ENCODE measurements around the gene ABCC8.

The ABCC8 gene

GRCh38 chr11:17471501-17471900 is 5.1 kb downstream of the ABCC8 start:
- no peak for DNase-seq (ENCODE audit: low read depth)

GRCh38 chr11:17469998-17470397 is 6.6 kb downstream of the ABCC8 start:
- no peak for DNase-seq (ENCODE audit: low read depth)

- no peak for DNase-seq (ENCODE audit: low read depth)
Observed at GRCh38 chr11:17468122-17468521, 8.5 kb downstream of the ABCC8 start.

GRCh38 chr11:17463546-17464174 is 13.0 kb downstream of the ABCC8 start:
- DNase-seq (ENCODE audit: low read depth) = no peak

GRCh38 chr11:17462940-17463339 is 13.7 kb downstream of the ABCC8 start:
- no peak for DNase-seq (ENCODE audit: low read depth)

- DNase-seq (ENCODE audit: low read depth) = no peak
Observed at GRCh38 chr11:17460406-17460805, 16.2 kb downstream of the ABCC8 start.

- DNase-seq (ENCODE audit: low read depth) = no peak
Observed at GRCh38 chr11:17459236-17459896, 17.3 kb downstream of the ABCC8 start.

DNA sequence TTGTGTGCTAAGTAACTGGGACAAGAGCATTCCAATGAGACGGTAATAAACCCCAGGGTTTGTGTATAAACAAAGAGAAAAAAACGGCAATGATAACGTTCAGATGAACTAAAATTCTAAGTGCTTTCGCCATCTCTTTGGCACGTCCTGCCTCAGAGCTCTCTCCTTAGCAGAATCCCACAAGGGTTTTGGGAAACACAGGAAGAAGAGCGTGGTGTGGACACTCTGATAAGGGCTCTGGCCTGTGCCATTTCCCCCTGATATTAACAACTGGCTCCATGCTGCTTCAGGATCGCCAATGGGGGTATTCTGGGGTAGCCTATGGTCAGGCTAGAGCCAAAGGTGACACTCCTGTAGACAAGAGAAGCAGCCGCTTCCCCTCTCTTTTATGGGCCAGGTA is 18.4 kb downstream of the ABCC8 start:
- no peak for DNase-seq (ENCODE audit: low read depth)

- DNase-seq (ENCODE audit: low read depth) = no peak
Observed at GRCh38 chr11:17457396-17458173, 19.1 kb downstream of the ABCC8 start.

GRCh38 chr11:17452668-17453067 is 24.0 kb downstream of the ABCC8 start:
- DNase-seq (ENCODE audit: low read depth) = no peak

- no peak for DNase-seq (ENCODE audit: low read depth)
Observed at GRCh38 chr11:17449158-17449557, 27.5 kb downstream of the ABCC8 start.

DNA sequence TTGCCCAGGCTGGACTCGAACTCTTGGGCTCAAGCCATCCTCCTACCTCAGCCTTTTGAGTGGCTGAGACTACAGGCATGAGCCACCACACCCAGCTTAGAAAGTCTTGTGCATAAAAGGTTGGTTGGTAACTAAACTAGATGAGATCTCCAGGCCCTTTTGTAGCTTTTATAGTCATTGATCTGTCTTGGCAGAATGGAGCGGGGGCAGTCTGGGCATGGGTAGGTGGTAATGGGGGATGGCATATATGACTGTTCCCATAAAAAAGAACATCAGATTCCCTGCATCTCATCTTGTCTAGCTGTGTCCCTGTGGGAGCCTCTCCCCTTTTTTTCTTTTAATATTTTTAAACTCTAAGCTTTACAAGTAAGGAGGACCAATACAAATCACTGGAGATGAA is 30.2 kb downstream of the ABCC8 start:
- DNase-seq (ENCODE audit: low read depth) = no peak

DNA sequence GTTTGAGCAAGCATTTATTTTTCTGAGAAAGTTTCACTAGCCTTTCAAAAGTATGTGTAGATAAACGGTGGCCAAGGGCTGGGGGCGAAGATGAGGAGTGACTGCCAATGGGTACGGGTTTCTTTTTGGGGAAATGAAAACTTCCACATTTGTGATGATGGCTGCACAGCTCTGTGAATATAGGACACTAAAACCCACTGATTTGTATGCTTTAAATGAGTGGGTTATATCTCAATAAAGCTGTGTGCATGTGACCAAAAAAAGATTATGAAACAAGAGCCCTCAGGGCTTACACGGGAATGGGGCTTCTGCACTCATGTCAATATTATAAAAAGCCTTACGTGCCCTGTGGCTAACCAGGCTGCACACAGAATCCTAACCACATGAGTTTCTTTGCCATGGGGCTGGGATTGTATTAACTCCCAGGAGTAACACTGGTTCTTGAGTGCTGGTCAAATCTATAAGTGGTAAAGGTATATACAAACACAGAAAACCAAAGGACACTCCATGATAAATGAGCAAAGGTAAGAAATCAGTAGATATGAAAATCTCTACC is 31.3 kb downstream of the ABCC8 start:
- no peak for DNase-seq (ENCODE audit: low read depth)

DNA sequence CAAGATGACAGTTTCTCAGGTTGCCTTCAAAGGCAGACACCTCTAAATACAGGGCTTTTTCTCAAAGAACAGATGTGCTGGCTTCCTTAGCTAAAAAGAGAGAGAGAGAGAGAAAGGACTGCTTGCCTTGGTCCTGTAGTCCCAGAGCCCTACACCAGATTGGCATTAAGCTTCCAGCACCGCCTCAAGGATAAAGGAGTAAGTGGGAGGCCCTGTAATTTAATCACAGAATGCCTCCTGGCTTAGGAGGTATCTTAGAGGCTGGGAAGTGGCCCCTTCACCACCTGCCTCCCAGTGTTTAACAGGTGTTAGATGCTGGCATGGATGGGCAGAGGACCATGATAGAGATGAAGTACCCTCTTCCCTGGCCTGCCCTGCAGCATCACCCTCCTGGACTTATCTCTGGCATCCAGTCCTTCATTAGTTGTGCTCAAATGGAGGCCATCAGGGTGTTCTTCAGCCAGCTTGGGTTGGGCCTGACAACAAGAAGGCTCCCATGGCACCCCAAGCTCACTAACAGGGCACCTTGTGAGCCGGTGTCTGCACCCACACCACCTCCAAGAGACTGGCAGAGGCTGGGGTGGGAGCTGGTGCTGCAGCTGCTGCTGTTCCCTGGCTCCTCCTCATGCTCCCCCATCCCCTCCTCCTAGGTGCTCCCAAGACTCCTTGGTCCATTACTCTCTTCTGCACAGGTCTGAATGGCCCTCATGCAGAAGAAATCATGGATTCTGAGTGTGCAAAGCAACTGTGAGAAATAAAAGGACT is 32.5 kb downstream of the ABCC8 start:
- DNase-seq (ENCODE audit: low read depth) = no peak

- DNase-seq (ENCODE audit: low read depth) = no peak
Observed at GRCh38 chr11:17443423-17443822, 33.2 kb downstream of the ABCC8 start.

DNA sequence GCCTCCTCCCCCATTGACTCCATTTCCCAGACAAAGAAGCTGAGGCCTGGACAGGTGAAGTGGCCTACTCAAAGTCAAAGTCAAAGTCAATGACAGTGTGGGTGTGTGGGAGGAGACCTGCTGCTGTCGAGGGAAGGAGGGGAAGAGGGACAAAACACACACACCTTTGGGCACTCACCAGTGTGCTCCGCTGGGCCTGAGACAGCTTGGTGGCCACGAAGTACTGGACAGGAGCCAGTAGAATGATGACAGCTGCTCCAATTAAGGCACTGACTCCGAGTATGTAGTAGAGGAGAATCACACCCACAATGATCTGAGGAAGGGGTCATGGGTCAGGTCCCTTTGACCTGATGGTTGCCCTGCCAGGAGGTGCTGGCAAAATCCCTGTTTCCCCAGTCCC is 33.6 kb downstream of the ABCC8 start:
- DNase-seq (ENCODE audit: low read depth) = no peak

GRCh38 chr11:17439316-17439782 is 37.3 kb downstream of the ABCC8 start:
- no peak for DNase-seq (ENCODE audit: low read depth)

GRCh38 chr11:17437366-17437765 is 39.3 kb downstream of the ABCC8 start:
- no peak for DNase-seq (ENCODE audit: low read depth)

GRCh38 chr11:17434108-17434507 is 42.5 kb downstream of the ABCC8 start:
- DNase-seq (ENCODE audit: low read depth) = no peak

DNA sequence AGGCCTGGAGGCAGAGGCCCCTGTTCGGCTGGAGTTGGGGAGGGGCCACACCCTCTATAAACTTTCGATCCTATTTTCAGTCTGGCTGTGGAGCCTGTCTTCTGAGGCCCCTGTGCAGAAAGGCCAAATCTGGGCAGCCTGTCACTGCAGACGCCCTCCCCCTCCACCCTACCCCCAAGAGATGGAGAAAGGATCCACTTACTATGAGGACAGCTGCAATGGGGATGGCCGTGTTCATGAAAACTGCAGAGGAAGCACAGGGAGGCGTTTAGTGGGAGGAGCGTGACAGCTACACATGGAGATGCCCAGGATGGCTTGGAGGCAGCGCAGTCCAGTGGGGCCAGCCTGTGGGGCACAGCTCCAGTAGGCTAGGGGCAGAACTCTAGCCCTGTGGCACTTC is 44.6 kb downstream of the ABCC8 start:
- DNase-seq (ENCODE audit: low read depth) = no peak

GRCh38 chr11:17431139-17431538 is 45.5 kb downstream of the ABCC8 start:
- DNase-seq (ENCODE audit: low read depth) = no peak

GRCh38 chr11:17430616-17431015 is 46.0 kb downstream of the ABCC8 start:
- DNase-seq (ENCODE audit: low read depth) = no peak

All from ELR (cell line).